GM21515 (cell line): ENCODE results near the gene TMEM254.
A peak's percentile ranks its signal among the peaks of the same experiment; 100 is the strongest.
"Not testable (repeated sequence)": the region's sequence is repeated elsewhere in the genome, so short reads cannot be mapped to it uniquely, and the experiment has no call there.

Source experiments
- ATAC-seq: cut with Tn5 transposase; IDR thresholded peaks from one replicate; pipeline ENCODE4 v1.9.1; 2021; ENCODE audit not compliant: unreplicated experiment

TMEM254 gene, protein sequence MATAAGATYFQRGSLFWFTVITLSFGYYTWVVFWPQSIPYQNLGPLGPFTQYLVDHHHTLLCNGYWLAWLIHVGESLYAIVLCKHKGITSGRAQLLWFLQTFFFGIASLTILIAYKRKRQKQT

DNA sequence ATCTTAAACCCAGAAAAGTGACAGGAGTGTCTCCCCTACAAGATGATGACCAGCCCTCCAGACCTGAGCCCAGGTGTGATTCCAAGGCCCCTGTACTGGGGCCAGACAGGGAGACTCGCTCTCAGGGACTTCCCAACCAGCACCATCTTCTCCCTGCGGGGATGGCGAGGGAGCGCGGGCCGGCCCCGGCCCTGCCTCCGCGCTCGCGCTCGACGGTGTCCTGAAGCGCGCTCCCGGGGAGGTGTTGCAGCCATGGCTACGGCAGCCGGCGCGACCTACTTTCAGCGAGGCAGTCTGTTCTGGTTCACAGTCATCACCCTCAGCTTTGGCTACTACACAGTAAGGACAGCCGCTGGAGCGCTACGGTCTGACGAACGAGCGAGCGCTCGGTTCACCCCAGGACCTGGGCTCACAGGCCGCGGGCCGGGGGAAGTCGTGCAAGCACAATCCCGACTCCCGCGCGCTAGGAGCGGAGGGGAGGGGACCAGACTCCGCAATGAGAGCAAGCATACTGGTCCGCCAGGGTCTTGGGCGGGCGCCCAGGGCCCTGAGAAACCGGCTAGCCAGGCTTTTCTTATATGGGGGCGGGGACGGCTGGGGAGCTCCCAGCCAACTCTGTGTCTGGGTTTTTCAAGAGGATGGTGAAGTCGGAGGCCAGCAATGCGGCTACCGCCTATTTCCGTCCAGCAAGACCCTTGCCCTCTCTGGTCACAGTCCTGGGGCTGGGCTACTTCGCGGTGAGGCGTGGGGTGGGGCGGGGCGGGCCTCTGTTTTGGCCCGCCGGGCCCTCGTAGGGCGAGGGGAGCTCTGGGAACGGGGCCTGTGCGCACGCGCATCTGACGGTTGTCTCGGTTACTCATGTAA lies at the start of gene TMEM254:
Gene TMEM254, plus strand, starts transcription at position 218 of the 864 bp plus-strand sequence. Its CDS starts 35 bp downstream, at position 253.
- peak; percentile 87 for ATAC-seq

DNA sequence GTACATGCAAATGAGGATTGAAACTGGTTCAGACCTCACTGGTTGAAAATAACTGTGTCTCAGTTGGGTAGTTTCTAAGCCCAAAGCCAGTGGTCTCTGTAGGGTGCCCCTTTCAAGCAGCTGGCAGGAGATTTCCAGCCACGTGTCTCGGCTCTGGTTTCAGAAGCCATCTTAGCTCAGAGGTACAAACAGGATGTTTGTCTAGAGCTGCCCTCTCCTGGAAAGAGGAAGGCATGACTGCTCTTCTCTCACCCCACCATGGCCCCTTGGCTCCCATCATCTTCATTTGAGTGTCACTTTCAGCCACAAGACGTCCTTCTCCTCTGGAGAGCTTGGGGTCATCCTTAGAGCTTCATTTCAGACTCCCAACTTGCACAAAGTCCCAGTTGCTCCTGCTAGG lies 49.3 kb upstream of the TMEM254 start:
- ATAC-seq: not testable (repeated sequence)

DNA sequence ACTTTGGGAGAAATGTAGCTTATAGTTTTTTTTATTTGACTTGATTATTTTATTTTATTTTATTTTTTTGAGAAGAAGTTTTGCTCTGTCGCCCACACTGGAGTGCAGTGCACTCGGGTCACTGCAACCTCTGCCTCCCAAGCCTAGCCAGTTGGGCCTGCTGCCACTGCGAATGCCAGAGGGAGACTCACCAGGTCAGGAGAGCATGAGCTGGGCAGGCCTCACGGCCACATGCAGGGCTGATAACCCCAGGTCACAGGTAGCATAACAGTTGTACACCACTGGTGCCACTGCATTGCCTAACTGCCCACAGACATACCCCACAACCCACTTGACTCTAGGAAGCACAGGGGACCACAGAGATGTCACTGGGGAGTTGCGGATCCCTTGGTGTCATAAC lies 48.6 kb upstream of the TMEM254 start:
- not testable (repeated sequence) for ATAC-seq

DNA sequence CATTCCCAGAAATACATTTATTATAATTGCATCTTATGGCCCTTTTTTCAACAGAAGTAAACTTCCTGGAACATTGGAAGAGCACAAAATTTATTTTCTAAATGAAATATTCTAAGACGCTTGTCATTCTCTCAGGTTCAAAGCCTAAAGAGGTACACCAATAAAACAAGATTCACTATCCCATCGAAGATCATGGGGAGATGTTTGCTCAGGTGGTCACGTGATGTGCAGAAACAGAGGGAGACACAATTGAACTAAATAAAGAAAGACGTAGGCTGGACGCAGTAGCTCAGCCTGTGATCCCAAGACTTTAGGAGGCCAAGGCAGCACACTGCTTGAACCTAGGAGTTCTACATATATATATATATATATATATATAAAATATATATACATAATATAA lies 46.0 kb upstream of the TMEM254 start:
- ATAC-seq: no peak

DNA sequence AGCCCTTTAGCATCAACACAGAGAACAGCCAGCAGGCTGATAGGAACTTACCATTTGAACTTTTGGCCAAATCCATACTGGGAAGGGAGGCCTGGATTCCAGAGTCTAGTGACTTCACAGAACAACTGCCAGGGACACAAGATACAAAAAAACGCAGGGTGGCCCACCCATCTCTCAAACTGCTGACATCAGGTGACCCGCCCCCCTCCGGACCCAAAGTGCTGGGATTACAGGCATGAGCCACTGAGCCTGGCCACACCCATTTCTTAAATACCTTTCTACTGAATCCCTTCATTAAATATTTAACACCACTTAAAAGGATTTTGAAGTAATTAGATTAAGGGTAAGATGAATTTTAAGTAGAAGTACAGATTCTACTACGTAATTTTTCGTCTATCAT lies 43.7 kb upstream of the TMEM254 start:
- ATAC-seq: not testable (repeated sequence)

DNA sequence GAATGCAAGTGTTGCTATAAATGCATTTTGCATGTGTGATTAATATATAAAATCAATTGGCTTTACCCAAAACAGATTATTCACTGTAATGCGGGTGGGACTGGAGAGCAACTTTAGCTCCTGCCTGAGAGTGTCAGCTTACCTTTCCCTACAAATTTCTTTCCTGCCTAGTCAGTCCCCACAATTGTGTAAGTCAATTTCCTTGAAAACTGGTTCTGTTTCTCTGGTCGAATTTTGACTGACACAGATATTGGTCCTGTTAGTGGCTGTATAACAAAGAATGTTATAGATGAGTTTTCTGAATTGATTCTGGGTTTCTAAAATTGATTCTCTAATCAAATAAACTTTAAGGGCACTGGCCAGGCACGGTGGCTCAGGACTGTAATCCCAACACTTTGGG lies 43.0 kb upstream of the TMEM254 start:
- not testable (repeated sequence) for ATAC-seq

DNA sequence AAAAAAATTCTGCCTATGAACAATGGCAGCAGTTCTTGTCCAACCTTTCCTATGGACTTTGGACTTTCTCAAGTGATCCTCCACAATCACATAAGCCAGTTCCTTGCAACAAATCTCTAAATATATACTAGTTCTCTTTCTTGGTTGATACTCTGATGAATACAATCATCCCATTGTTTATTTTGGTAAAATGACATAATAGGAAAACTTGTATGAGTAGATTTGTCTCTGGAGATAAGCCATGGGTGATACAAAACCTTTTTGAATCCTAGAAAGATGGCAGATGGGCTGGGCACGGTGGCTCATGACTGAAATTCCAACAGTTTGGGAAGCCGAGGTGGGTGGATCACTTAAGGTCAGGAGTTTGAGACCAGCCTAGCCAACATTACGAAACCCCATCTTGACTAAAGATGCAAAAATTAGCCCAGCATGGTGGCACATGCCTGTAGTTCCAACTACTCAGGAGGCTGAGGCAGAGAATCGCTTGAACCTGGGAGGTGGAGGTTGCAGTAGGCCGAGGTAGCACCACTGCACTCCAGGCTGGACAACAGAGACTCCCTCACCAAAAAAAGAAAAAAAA lies 41.5 kb upstream of the TMEM254 start:
- ATAC-seq: not testable (repeated sequence)

DNA sequence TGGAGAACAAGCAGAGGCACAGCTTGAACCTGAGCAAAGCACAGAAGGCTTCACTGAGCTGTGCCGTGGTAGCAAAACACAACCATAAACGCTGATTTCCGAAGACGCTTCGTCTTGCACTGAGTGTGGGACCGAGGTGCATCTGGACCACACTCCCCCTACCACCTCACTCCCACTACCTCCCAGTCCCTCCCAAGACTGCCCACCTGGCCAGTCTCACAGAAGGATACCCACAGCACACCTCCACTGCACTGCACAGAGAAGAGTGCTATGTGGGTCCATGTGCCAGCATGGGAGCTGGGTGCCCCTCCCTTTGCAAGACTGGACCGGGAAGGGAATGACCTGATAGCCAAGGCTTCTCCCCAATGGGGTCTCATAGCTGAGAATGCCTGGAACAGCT lies 40.2 kb upstream of the TMEM254 start:
- ATAC-seq: not testable (repeated sequence)

DNA sequence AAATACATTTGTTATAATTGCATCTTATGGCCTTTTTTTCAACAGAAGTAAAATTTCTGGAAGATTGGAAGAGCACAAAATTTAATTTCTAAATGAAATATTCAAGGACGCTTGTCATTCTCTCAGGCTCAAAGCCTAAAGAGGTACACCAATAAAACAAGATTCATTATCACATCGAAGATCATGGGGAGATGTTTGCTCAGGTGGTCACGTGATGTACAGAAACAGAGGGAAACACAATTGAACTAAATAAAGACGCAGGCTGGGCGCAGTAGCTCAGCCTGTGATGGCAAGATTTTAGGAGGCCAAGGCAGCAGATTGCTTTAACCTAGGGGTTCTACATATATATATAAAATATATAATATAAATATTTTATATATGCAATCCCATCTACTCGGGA lies 37.3 kb upstream of the TMEM254 start:
- ATAC-seq: no peak

DNA sequence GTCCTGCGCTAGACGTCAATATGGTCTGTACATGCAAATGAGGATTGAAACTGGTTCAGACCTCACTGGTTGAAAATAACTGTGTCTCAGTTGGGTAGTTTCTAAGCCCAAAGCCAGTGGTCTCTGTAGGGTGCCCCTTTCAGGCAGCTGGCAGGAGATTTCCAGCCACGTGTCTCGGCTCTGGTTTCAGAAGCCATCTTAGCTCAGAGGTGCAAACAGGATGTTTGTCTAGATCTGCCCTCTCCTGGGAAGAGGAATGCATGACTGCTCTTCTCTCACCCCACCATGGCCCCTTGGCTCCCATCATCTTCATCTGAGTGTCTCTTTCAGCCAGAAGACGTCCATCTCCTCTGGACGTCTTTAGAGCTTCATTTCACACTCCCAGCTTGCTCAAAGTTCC lies 33.5 kb upstream of the TMEM254 start:
- not testable (repeated sequence) for ATAC-seq

DNA sequence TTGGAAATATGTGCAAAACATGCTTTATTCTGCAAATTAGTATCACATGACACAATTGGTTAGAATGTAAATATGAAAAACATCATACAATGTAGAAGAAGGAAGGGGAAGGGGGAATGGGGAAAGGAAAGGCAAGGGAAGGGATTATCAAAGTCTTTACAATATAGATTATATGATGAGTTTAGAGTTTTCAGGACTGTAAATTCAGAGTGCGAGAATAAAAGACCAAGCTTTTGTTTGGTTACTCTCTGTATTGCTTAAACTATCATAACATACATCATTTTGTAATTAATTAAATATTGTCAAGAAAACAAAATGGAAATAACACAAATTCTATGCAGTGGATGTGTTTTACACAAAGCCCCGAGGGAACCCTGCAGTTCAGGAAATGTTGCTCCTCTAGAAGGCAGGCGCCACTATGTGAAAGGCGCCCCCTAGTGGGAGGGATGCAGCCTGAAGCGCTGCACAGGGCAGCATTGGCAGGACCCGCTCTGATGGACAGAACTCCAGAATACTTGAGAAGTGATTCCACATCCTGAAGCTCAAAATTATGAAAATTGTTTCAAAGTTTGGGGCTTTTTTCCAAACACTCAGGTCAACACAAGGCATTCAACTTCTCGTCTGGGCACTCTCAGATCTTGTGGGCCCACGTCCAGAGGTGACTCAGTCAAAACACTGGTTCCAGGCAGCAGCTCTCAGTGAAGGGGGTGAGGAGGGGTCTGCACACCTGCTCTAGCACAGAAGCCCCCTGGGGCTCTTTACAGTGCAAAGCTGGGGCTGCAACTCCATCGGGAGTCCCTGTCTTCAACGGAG lies 31.6 kb upstream of the TMEM254 start:
- ATAC-seq: peak; percentile 80

DNA sequence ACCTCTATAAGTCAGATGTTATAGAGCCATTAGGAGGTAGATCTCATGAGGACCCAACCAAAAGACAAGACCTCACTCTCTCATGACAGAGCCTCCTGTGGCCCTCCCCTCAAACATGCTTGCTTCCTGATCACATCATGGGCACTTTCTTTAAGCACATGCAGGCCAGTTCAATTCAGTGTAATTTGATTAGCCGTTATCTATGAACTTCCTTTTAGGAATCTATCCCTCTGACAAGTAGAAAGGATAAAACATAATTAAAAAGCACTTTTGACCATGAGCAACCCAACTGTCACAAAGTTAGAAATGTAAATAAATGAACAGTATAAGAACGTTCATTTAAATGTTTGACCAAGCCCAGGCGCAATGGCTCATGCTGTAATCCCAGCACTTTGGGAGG lies 27.7 kb upstream of the TMEM254 start:
- no peak for ATAC-seq

DNA sequence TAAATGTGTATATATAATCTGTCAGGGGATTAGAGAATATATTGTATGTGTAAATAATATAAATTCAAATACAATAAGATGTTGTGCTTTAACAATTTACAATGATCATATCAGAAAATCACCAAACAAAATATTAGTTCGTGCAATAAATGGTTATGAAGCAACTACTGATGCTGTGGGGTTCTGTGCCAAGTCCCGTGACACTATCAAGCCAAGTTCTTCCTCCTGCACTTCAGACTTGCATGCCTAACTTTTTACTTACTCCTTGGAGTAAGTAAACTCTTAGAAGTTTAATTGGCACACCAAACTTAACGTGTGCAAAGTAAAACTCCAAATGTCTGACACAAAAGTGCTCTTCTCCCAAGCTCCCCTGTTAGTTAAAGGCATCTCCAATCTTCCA lies 26.5 kb upstream of the TMEM254 start:
- no peak for ATAC-seq

DNA sequence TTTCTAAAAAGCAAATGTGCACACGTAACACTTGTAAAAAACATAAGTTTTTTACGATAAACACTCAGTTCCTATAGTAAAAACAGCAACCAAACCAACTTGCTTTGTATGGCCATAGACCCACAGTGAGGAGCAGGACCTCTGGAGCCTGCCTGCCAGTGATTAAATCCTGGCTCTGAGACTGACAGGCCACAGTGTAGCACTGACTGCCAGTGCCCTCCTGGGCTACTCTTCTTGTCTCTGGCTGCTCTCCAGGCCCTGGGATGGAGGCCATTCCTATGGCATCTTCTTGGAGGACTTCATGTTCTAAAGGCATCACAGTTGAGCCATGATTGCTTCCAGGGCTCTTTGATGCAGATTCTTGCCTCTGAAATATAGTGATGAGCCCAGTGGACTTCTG lies 22.7 kb upstream of the TMEM254 start:
- no peak for ATAC-seq

DNA sequence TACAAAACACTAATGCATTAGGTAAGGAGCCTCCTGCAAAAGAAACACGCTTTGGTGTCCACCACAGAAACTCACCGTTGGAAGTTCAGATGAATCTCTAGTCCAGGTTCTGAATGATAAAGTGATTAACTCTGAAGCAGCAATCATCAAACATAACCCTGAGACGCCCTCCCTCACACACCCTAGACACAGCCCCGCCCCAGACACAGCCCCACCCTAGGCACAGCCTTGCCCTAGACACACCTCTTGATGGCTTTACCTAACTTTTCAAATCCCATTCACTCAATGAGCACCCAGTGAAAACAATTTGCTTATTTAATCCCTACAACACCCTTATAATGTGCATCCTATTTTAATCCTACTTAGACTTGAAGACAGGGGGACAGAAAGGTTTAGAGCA lies 21.3 kb upstream of the TMEM254 start:
- no peak for ATAC-seq

DNA sequence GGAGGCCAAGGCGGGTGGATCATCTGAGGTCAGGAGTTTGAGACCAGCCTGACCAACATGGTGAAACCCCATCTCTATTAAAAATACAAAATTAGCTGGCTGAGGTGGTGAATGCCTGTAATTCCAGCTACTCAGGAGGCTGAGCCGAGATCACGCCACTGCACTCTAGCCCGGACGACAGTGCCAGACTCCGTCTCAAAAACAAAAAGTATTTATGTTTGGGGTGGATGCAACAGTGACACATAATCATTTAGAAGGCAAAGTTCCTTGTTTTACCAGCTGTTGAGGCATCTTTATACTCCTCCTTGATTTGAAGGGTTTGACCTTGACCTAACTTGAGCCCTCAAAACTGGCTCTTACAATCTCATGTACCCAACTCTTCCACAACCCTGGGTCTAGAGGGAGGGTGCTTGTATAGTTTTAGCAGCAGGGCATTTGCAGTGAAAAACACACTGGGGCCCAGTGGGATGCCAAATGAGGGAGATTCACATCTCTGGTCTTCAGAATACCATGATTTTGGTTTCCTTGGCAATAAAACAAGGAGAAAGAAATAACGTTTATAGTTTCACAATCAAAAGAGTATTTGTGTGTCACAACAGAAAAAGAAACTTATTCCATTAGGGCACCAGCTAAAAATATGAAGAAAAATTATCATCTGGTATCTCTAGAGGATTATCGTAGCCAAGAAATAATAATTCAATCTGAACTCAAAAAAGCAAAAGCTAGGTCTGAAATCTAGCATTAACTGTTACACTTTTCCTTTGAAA lies 14.2 kb upstream of the TMEM254 start:
- ATAC-seq: no peak

DNA sequence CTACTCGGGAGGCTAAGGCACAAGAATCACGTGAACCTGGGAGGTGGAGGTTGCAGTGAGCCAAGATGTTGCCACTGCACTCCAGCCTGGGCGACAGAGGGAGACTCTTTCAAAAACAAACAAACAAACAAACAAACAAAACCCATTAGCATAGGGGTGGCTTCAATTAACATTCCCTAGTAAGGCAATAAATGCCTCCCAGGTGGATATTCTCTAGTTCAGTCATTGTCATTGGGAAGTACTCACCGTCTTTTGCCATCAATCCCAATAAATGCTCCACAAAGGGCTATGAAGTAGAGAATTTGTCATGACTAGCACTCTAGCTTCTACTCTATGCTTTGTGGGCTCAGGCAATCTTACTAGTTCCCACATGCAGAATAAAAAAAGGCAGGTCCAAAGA lies 11.7 kb upstream of the TMEM254 start:
- ATAC-seq: no peak

DNA sequence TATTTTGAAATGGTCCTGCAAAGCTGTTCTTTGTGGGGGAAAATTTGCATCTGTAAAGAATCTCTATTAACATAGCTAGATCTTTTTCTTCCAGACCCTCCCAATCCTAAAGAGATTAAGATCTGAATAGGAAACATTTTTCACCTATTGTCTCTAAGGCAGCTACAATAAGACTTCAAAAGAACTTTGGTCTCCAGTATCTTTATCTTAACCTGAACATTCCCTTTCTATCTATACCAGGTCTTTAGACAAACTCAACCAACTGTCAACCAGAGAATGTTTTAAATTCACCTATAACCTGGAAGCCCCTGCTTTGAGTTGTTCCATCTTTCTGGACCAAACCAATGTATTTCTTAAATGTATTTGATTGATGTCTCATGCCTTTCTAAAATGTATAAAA lies 10.6 kb upstream of the TMEM254 start:
- ATAC-seq: not testable (repeated sequence)

DNA sequence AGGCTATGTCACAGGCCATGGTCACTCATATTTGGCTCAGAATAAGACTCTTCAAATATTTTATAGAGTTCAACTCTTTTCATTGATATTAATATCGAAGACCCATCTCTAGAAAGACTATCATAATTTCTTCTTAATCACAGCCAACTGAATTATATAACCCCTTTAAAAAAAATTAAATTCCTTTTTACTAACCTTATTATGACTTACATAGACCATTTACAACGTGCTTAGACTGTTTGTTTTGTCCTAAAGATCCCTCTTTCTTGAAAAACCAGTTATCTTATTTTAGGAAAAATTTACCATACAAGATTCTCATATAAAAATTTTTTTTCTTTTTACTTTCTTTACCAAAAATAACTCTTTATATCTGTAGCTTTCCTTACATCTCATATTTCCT lies 10.2 kb upstream of the TMEM254 start:
- no peak for ATAC-seq

DNA sequence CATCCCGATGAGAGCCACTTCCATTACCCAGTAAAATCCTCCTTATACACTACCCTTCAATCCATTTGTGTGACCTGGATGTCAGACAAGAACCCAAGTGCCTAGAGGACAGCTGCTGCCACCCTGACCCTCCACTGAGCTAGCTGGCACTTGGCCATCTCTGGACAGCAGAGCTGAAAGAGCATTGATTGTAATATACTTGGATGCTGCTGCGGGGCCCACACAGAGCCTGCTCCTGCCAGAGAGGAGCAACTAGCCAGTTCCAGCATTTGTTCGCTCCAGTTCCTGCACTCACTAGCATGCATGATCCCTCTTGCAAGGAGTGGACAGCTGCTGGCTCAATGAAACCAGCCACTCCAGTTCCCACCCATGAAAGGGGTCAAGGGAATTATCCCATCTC lies 8.4 kb upstream of the TMEM254 start:
- ATAC-seq: no peak

DNA sequence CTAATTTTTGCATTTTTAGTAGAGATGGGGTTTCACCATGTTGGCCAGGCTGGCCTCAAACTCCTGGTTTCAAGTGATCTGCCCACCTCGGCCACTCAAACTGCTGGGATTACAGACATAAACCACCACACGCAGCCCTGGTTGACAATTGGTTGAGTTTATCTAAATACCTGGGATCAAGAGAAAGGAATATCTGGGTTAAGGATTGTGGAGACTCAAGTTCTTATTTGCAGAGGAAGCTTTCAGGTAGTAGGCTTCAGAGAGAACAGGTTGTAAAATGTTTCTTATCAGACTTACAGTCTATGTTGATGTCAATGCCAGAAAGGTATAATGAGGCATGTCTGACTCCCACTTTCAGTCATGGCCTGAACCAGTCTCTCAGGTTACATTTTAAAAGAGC lies 5.9 kb upstream of the TMEM254 start:
- no peak for ATAC-seq
